IPS-15b (cell line): ENCODE measurements around the gene SEMA3C.

Source experiments
- H3K27me3 ChIP-seq: one replicate; pipeline ENCODE4 v1.6.1; 2013; ENCODE audit warnings: low read length; ENCODE audit not compliant: control insufficient read depth, insufficient read depth
- H3K36me3 ChIP-seq: one replicate; pipeline ENCODE4 v1.6.1; 2013; ENCODE audit warnings: low read length; ENCODE audit not compliant: control insufficient read depth, insufficient read depth
- H3K4me1 ChIP-seq: one replicate; pipeline ENCODE4 v1.6.1; 2013; ENCODE audit warnings: mild to moderate bottlenecking, low read length; ENCODE audit not compliant: control insufficient read depth, insufficient read depth
- H3K4me3 ChIP-seq: one replicate; pipeline ENCODE4 v1.5.1; 2013; ENCODE audit warnings: low read depth, low read length
- H3K9ac ChIP-seq: one replicate; pipeline ENCODE4 v1.6.1; 2013; ENCODE audit warnings: low read depth, mild to moderate bottlenecking, low read length
- H3K9me3 ChIP-seq: one replicate; pipeline ENCODE4 v1.6.1; 2013; ENCODE audit warnings: mild to moderate bottlenecking, low read length; ENCODE audit not compliant: control insufficient read depth, insufficient read depth

SEMA3C gene

GRCh38 chr7:80882213-80882801, 36.5 kb downstream of the SEMA3C start:
- Histone ChIP-seq H3K27me3 (no peaks in the 10 kb centered on the region), H3K9me3 (no peaks in the 10 kb centered on the region), H3K36me3 (no peaks in the 10 kb centered on the region), H3K9ac (no peak overlapping the region), H3K4me1 (no peaks in the 10 kb centered on the region), H3K4me3 (no peak overlapping the region)

GRCh38 chr7:80881351-80881900, 37.4 kb downstream of the SEMA3C start:
- H3K27me3 ChIP-seq = no peaks in the 10 kb centered on the region

GRCh38 chr7:80879849-80880248, 39.0 kb downstream of the SEMA3C start:
- no peaks in the 10 kb centered on the region for H3K9me3 ChIP-seq
- H3K27me3 ChIP-seq = no peaks in the 10 kb centered on the region
- H3K4me1 ChIP-seq = no peaks in the 10 kb centered on the region
- no peak overlapping the region for H3K4me3 ChIP-seq
- no peaks in the 10 kb centered on the region for H3K36me3 ChIP-seq
- H3K9ac ChIP-seq = no peak overlapping the region

More at GRCh38 chr7:80881351-80881900, 37.4 kb downstream of the SEMA3C start:
- Histone ChIP-seq H3K9me3 (no peaks in the 10 kb centered on the region), H3K36me3 (no peaks in the 10 kb centered on the region), H3K4me1 (no peaks in the 10 kb centered on the region), H3K4me3 (no peak overlapping the region), H3K9ac (no peak overlapping the region)

- H3K4me1 ChIP-seq = no peaks in the 10 kb centered on the region
- H3K9ac ChIP-seq = no peak overlapping the region
- no peaks in the 10 kb centered on the region for H3K27me3 ChIP-seq
- no peaks in the 10 kb centered on the region for H3K9me3 ChIP-seq
- H3K4me3 ChIP-seq = no peak overlapping the region
- H3K36me3 ChIP-seq = no peaks in the 10 kb centered on the region
These were observed 41.9 kb downstream of the SEMA3C start for GRCh38 chr7:80876894-80877414.

- Histone ChIP-seq H3K4me1 (no peaks in the 10 kb centered on the region), H3K9ac (no peak overlapping the region), H3K4me3 (no peak overlapping the region), H3K27me3 (no peaks in the 10 kb centered on the region), H3K36me3 (no peaks in the 10 kb centered on the region), H3K9me3 (no peaks in the 10 kb centered on the region)
These were observed 43.2 kb downstream of the SEMA3C start for GRCh38 chr7:80875537-80876120.

- H3K9me3 ChIP-seq = no peaks in the 10 kb centered on the region
- H3K27me3 ChIP-seq = no peaks in the 10 kb centered on the region
- no peak overlapping the region for H3K9ac ChIP-seq
- H3K4me1 ChIP-seq = no peaks in the 10 kb centered on the region
- no peak overlapping the region for H3K4me3 ChIP-seq
- no peaks in the 10 kb centered on the region for H3K36me3 ChIP-seq
These were observed 45.7 kb downstream of the SEMA3C start for GRCh38 chr7:80873140-80873539.

GRCh38 chr7:80871228-80871627, 47.6 kb downstream of the SEMA3C start:
- Histone ChIP-seq H3K9me3 (no peaks in the 10 kb centered on the region), H3K4me1 (no peaks in the 10 kb centered on the region), H3K4me3 (no peak overlapping the region), H3K27me3 (no peaks in the 10 kb centered on the region), H3K9ac (no peak overlapping the region), H3K36me3 (no peaks in the 10 kb centered on the region)

GRCh38 chr7:80870813-80871212, 48.0 kb downstream of the SEMA3C start:
- H3K4me1 ChIP-seq = no peaks in the 10 kb centered on the region

GRCh38 chr7:80869821-80870751, 48.8 kb downstream of the SEMA3C start:
- no peak overlapping the region for H3K4me3 ChIP-seq
- H3K9me3 ChIP-seq = no peaks in the 10 kb centered on the region
- H3K27me3 ChIP-seq = no peaks in the 10 kb centered on the region
- H3K4me1 ChIP-seq = no peaks in the 10 kb centered on the region
- no peaks in the 10 kb centered on the region for H3K36me3 ChIP-seq
- no peak overlapping the region for H3K9ac ChIP-seq

More at GRCh38 chr7:80870813-80871212, 48.0 kb downstream of the SEMA3C start:
- Histone ChIP-seq H3K9me3 (no peaks in the 10 kb centered on the region), H3K4me3 (no peak overlapping the region), H3K9ac (no peak overlapping the region), H3K27me3 (no peaks in the 10 kb centered on the region), H3K36me3 (no peaks in the 10 kb centered on the region)

GRCh38 chr7:80869106-80869784, 49.6 kb downstream of the SEMA3C start:
- H3K9me3 ChIP-seq = no peaks in the 10 kb centered on the region
- H3K36me3 ChIP-seq = no peaks in the 10 kb centered on the region
- no peaks in the 10 kb centered on the region for H3K4me1 ChIP-seq
- H3K9ac ChIP-seq = no peak overlapping the region
- H3K4me3 ChIP-seq = no peak overlapping the region
- H3K27me3 ChIP-seq = no peaks in the 10 kb centered on the region

GRCh38 chr7:80868566-80868965, 50.3 kb downstream of the SEMA3C start:
- Histone ChIP-seq H3K4me3 (no peak overlapping the region), H3K27me3 (no peaks in the 10 kb centered on the region), H3K4me1 (no peaks in the 10 kb centered on the region), H3K9me3 (no peaks in the 10 kb centered on the region), H3K36me3 (no peaks in the 10 kb centered on the region), H3K9ac (no peak overlapping the region)
